ENCODE results near the gene THBS4. TPM values are rescaled to one million over a fixed set of nuclear protein-coding genes. Genes with fewer than 3 reads are reported as not detected.

The THBS4 gene
- total RNA-seq, 1 experiment from 2014 or later: 11.8 TPM

GRCh38 chr5:80103371-80103770 lies 68.2 kb downstream of the THBS4 start (continued):
- TF ChIP-seq CTCF (IDR thresholded peaks at IDR 0.05) (no peak), ZSCAN18 (CRISPR knock-in tag; IDR thresholded peaks at IDR 0.05) (no peak), RELA (CRISPR knock-in tag; IDR thresholded peaks at IDR 0.05; ENCODE audit: borderline replicate concordance) (no peak), ZNF396 (CRISPR knock-in tag; IDR thresholded peaks at IDR 0.05; ENCODE audit: borderline replicate concordance) (no peak), OVOL2 (CRISPR knock-in tag; IDR thresholded peaks at IDR 0.05; ENCODE audit: borderline replicate concordance) (no peak), ZNF512 (CRISPR knock-in tag; IDR thresholded peaks at IDR 0.05; ENCODE audit: borderline replicate concordance) (no peak)

GRCh38 chr5:80105698-80106439 lies 70.7 kb downstream of the THBS4 start:
- H3K27me3 Mint-ChIP-seq (ENCODE audit: low read depth): peaks cover 3% of the 10 kb centered on the region; the same call in 1 of the 2 replicates
- H3K27ac Mint-ChIP-seq: no peak overlapping the region
- peaks cover 19% of the 10 kb centered on the region for H3K4me1 Mint-ChIP-seq
- TF ChIP-seq ARID4B (CRISPR knock-in tag; IDR thresholded peaks at IDR 0.05; ENCODE audit: borderline replicate concordance): no peak
- 0 out of 2 replicates have a peak, but pooled peaks have one; percentile 18 for TF ChIP-seq GABPB1 (CRISPR knock-in tag; IDR thresholded peaks at IDR 0.05)
- no peak for TF ChIP-seq GTF2I (CRISPR knock-in tag; conservative IDR thresholded peaks at IDR 0.05)
- TF ChIP-seq ZNF671 (CRISPR knock-in tag; IDR thresholded peaks at IDR 0.05): no peak
- TF ChIP-seq ZNF232 (CRISPR knock-in tag; IDR thresholded peaks at IDR 0.05): no peak
- peaks cover 15% of the 10 kb centered on the region for H3K9me3 Mint-ChIP-seq
- no peak overlapping the region for H3K4me3 Mint-ChIP-seq
- H3K36me3 Mint-ChIP-seq: no peaks in the 10 kb centered on the region
- DNase-seq (ENCODE audit: low spot score) (no peak), ATAC-seq (no peak)
- POLR2A ChIA-PET: interaction anchor here (0.6 kb wide), 1 partner anchor 84 kb away, joined by 6 read pairs; no protein-coding TSS in a partner anchor
- CTCF ChIA-PET: interaction anchor here (0.6 to 1.0 kb wide), 2 partner anchors 20 to 346 kb away, joined by 3 to 5 read pairs; no protein-coding TSS in a partner anchor

- Mint-ChIP-seq H3K9me3 (peaks cover 15% of the 10 kb centered on the region), H3K4me3 (no peak overlapping the region), H3K4me1 (peaks cover 29% of the 10 kb centered on the region), H3K36me3 (no peaks in the 10 kb centered on the region), H3K27me3 (ENCODE audit: low read depth) (peaks cover 3% of the 10 kb centered on the region; the same call in 1 of the 2 replicates), H3K27ac (no peak overlapping the region)
- no peak for ATAC-seq
- DNase-seq (ENCODE audit: low spot score): no peak
- CTCF ChIA-PET: interaction anchor here (1.0 kb wide), 1 partner anchor 19 kb away, joined by 3 read pairs; no protein-coding TSS in a partner anchor
- POLR2A ChIA-PET: interaction anchor here (0.6 kb wide), 1 partner anchor 83 kb away, joined by 6 read pairs; no protein-coding TSS in a partner anchor
- no peak for TF ChIP-seq NR2C2 (CRISPR knock-in tag; IDR thresholded peaks at IDR 0.05)
- no peak for TF ChIP-seq ZBTB21 (CRISPR knock-in tag; IDR thresholded peaks at IDR 0.05; ENCODE audit: borderline replicate concordance)
- TF ChIP-seq ELF4 (CRISPR knock-in tag; IDR thresholded peaks at IDR 0.05; ENCODE audit: low read depth): no peak
- no peak for TF ChIP-seq GRHL2 (CRISPR knock-in tag; IDR thresholded peaks at IDR 0.05; ENCODE audit: insufficient replicate concordance, severe bottlenecking)
- TF ChIP-seq ETV6 (CRISPR knock-in tag; IDR thresholded peaks at IDR 0.05): no peak
- TF ChIP-seq ZNF512 (CRISPR knock-in tag; IDR thresholded peaks at IDR 0.05; ENCODE audit: borderline replicate concordance): no peak
- no peak for TF ChIP-seq ZMAT4 (CRISPR knock-in tag; IDR thresholded peaks at IDR 0.05)
- TF ChIP-seq ZNF219 (CRISPR knock-in tag; IDR thresholded peaks at IDR 0.05; ENCODE audit: borderline replicate concordance): no peak
- TF ChIP-seq GABPB1 (CRISPR knock-in tag; IDR thresholded peaks at IDR 0.05): no peak
- TF ChIP-seq IRF2 (CRISPR knock-in tag; IDR thresholded peaks at IDR 0.05; ENCODE audit: borderline replicate concordance, low read depth): no peak
- TF ChIP-seq OVOL2 (CRISPR knock-in tag; IDR thresholded peaks at IDR 0.05; ENCODE audit: borderline replicate concordance): no peak
These were observed 71.8 kb downstream of the THBS4 start for GRCh38 chr5:80106916-80107315.
